ENCODE measurements around the gene SELENOP. TPM values are rescaled to one million over a fixed set of nuclear protein-coding genes. Genes with fewer than 3 reads are reported as not detected.
"Not testable (repeated sequence)": the region's sequence is repeated elsewhere in the genome, so short reads cannot be mapped to it uniquely, and the experiment has no call there.

Gene SELENOP
- total and polyA plus RNA-seq, 8 donors: 426 to 826 (median 675) TPM

DNA sequence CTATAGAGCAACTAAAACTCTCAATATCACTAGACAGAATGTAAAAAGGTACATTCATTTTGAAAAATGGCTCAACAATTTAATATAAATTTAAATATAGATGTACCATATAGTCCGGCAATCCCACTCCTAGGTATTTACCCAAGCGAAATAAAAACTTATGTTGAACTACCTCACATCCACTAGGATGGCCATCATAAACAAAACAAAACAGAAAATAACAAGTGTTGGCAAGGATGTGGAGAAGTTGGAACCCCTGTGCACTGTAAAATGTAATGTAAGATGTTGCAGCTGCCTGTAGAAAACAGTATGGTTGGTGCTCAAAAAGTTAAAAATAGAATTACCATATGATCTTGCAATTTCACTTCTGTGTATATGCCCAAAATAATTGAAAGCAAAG lies 36.9 kb upstream of the SELENOP start:
- ATAC-seq: no peak
- H3K4me1 ChIP-seq: no peaks in the 10 kb centered on the region
- no peak overlapping the region for H3K4me3 ChIP-seq
- intact Hi-C loops (cut with DNase I): no loop called here
- no peaks in the 10 kb centered on the region for H3K9me3 ChIP-seq
- no peak overlapping the region for H3K27ac ChIP-seq
- TF ChIP-seq, protein P1, sequence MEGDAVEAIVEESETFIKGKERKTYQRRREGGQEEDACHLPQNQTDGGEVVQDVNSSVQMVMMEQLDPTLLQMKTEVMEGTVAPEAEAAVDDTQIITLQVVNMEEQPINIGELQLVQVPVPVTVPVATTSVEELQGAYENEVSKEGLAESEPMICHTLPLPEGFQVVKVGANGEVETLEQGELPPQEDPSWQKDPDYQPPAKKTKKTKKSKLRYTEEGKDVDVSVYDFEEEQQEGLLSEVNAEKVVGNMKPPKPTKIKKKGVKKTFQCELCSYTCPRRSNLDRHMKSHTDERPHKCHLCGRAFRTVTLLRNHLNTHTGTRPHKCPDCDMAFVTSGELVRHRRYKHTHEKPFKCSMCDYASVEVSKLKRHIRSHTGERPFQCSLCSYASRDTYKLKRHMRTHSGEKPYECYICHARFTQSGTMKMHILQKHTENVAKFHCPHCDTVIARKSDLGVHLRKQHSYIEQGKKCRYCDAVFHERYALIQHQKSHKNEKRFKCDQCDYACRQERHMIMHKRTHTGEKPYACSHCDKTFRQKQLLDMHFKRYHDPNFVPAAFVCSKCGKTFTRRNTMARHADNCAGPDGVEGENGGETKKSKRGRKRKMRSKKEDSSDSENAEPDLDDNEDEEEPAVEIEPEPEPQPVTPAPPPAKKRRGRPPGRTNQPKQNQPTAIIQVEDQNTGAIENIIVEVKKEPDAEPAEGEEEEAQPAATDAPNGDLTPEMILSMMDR (IDR thresholded peaks at IDR 0.05): no peak
- no peak for DNase-seq
- H3K36me3 ChIP-seq: no peaks in the 10 kb centered on the region
- H3K27me3 ChIP-seq: no peaks in the 10 kb centered on the region

GRCh38 chr5:42844408-42844807 lies 32.7 kb upstream of the SELENOP start:
- H3K9me3 ChIP-seq; H3K27me3 ChIP-seq; H3K27ac ChIP-seq; intact Hi-C loops (cut with DNase I); DNase-seq; H3K4me3 ChIP-seq; H3K36me3 ChIP-seq; ATAC-seq: not testable (repeated sequence)
- peaks cover 3 to 21% of the 10 kb centered on the region in 2 donors for H3K4me1 ChIP-seq

DNA sequence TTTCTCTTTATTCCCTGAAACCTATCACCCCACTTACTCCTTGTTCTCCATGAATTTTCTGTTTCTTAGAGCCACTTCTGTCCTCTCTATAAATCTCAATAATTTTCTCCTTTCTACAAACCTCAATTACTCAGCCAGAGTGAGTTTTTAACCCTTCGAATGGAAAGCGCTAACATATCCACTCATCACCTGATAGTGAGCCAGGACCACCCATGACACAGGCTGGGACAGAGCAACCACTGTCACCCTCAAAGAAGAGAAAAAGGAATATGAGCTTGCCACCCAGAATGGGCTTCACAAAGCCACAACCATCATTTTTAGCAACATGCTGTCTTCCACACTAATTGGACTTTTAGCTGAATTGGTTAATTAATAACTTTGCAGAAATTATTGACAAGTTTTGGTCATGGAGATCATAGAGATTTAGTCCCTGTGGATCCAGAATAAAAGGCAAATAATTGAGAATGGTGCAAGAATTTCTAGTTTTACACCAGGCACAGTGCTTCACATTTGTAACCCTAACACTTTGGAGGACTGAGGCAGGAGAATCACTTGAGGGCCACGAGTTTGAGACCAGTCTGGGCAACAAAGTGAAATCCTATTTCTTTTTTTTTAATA lies 32.1 kb upstream of the SELENOP start:
- no peak for ATAC-seq
- H3K4me1 ChIP-seq: peaks cover 3 to 22% of the 10 kb centered on the region in 2 donors
- no peak overlapping the region for H3K27ac ChIP-seq
- no peaks in the 10 kb centered on the region for H3K27me3 ChIP-seq
- no peaks in the 10 kb centered on the region for H3K36me3 ChIP-seq
- intact Hi-C loops (cut with DNase I): no loop called here
- H3K4me3 ChIP-seq: no peak overlapping the region
- no peaks in the 10 kb centered on the region for H3K9me3 ChIP-seq
- no peak for DNase-seq
- TF ChIP-seq, protein P1 (IDR thresholded peaks at IDR 0.05): no peak

DNA sequence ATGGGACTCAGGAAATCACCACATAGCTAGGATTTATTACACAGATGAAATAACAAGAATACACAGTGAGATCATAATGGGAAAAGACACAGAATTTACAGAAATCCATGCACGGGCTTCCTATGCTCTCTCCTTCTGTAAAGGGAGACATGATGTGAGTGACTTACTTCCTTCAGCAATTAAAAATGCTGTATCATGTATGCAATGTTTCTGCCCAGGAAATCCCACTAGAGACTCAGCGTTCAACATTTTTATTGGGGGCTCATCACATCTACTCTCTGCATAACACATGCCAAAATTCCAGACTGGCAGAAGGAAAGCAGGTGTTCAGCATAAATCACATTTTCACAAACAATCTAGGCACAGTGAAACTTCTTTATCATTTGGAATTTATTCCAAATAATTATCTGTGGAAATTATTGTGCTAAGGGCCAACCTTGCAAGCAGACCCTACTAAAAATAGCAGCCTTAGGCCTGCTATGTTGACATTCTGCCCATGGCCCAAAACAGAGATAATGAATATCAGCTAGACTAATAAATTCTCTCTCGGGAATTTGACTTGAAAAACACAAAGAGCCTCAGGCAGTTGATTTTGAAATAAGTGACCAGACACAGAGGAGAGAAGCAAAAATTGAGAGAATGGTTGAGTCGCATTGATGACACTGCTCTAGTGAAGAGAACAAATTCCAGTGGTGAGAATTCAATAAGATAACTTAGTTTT lies 31.4 kb upstream of the SELENOP start:
- H3K4me1 ChIP-seq: peaks cover 3 to 22% of the 10 kb centered on the region in 2 donors
- no peaks in the 10 kb centered on the region for H3K9me3 ChIP-seq
- DNase-seq (no peak), ATAC-seq (no peak)
- no peak overlapping the region for H3K27ac ChIP-seq
- intact Hi-C loops (cut with DNase I): no loop called here
- H3K4me3 ChIP-seq: no peak overlapping the region
- TF ChIP-seq, protein P1 (IDR thresholded peaks at IDR 0.05): no peak
- H3K27me3 ChIP-seq: no peaks in the 10 kb centered on the region
- no peaks in the 10 kb centered on the region for H3K36me3 ChIP-seq

- no peaks in the 10 kb centered on the region for H3K36me3 ChIP-seq
- no peaks in the 10 kb centered on the region for H3K27me3 ChIP-seq
- H3K9me3 ChIP-seq: peaks cover 0 to 3% of the 10 kb centered on the region in 2 donors
- H3K4me3 ChIP-seq: no peak overlapping the region
- TF ChIP-seq, protein P1 (IDR thresholded peaks at IDR 0.05): no peak
- H3K4me1 ChIP-seq: peaks cover 3 to 22% of the 10 kb centered on the region in 2 donors
- ATAC-seq: peak; percentile 12
- H3K27ac ChIP-seq: peak overlapping the region; percentile 2 to 83
- DNase-seq: no peak
- intact Hi-C loops (cut with DNase I): no loop called here
Observed at GRCh38 chr5:42840842-42841567, 29.3 kb upstream of the SELENOP start.
